Gastroesophageal sphincter (tissue), 4 donors: ENCODE data around the gene LIPC. TPM values are rescaled to one million over a fixed set of nuclear protein-coding genes. Genes with fewer than 3 reads are reported as not detected.

Experiments used
- ATAC-seq: fragments of 150-250 bp; one replicate; pipeline ENCODE4 v1.9.1; 2016; ENCODE audit warnings: mild to moderate bottlenecking, moderate library complexity
- H3K27ac ChIP-seq, 4 donors: fragments of 200-600 bp; sonication (generic) in 3 of 4; 1 replicate in 3 of 4; 2 replicates in 1 of 4; pipeline ENCODE4 v1.5.1; 2016 to 2019
- H3K27me3 ChIP-seq: fragments of 200-600 bp; sonication (generic); one replicate; pipeline ENCODE4 v1.5.1; 2019
- H3K36me3 ChIP-seq, 2 donors: fragments of 200-600 bp; sonication (generic); one replicate each; pipeline ENCODE4 v1.5.1; 2019; ENCODE audit warnings: control low read depth in 1 of 2
- H3K4me1 ChIP-seq, 3 donors: fragments of 200-600 bp; sonication (generic); 1 replicate in 2 of 3; 2 replicates in 1 of 3; pipeline ENCODE4 v1.5.1; 2016 to 2019; ENCODE audit warnings: control low read depth in 2 of 3
- H3K4me3 ChIP-seq, 2 donors: fragments of 200-600 bp; sonication (generic); one replicate each; pipeline ENCODE4 v1.5.1; 2019; ENCODE audit warnings: mild to moderate bottlenecking in 1 of 2, moderate library complexity in 1 of 2
- H3K9me3 ChIP-seq, 3 donors: fragments of 200-600 bp; sonication (generic); one replicate each; pipeline ENCODE4 v1.5.1; 2017 to 2019; ENCODE audit warnings: control low read depth in 2 of 3
- CTCF ChIP-seq, 4 experiments: fragments of 200-600 bp in 2 of 4; fragments of 450-650 bp in 2 of 4; sonication (generic) in 1 of 4; IDR thresholded peaks; one replicate each; pipeline ENCODE4 v1.5.1; 2017 to 2019; ENCODE audit warnings: antibody characterized with exemption in 4 of 4, mild to moderate bottlenecking in 2 of 4, moderate library complexity in 2 of 4
- EP300 ChIP-seq: sonication (generic); formaldehyde crosslinking; IDR thresholded peaks from one replicate; pipeline ENCODE4 v1.6.1; 2017; ENCODE audit warnings: antibody characterized with exemption, mild to moderate bottlenecking
- POLR2A ChIP-seq, 2 donors: fragments of 450-650 bp; IDR thresholded peaks; one replicate each; pipeline ENCODE4 v1.6.1; 2017; ENCODE audit warnings: antibody characterized with exemption in 2 of 2, mild to moderate bottlenecking in 2 of 2, moderate library complexity in 1 of 2
- POLR2AphosphoS5 ChIP-seq: sonication (generic); formaldehyde crosslinking; IDR thresholded peaks from one replicate; pipeline ENCODE4 v1.6.1; 2017; ENCODE audit warnings: antibody characterized with exemption
- WGBS, 2 donors: methylation state at CpG; one replicate each; pipeline ENCODE4 v1.1.5; 2018; ENCODE audit warnings: low coverage in 1 of 2; 5-methylcytosine and 5-hydroxymethylcytosine counted together
- total RNA-seq, 4 donors: library from RNA; depleted of rRNA; stranded (reverse); fragments of >200 nt; gene quantifications; one replicate each; pipeline ENCODE4 v1.1.0, GENCODE V29; 2016

Gene LIPC
- total RNA-seq, 4 donors from 2014 or later: 0.32 to 0.50 TPM; not detected in 2

GRCh38 chr15:58418135-58418534, 13.7 kb upstream of the LIPC start:
- no peaks in the 10 kb centered on the region for H3K9me3 ChIP-seq
- H3K27me3 ChIP-seq: no peaks in the 10 kb centered on the region
- no peak overlapping the region for H3K27ac ChIP-seq
- H3K4me3 ChIP-seq: no peak overlapping the region
- TF ChIP-seq CTCF (IDR thresholded peaks at IDR 0.05) (no peak), EP300 (no peak)
- no peaks in the 10 kb centered on the region for H3K4me1 ChIP-seq
- ATAC-seq: no peak
- no peaks in the 10 kb centered on the region for H3K36me3 ChIP-seq
- WGBS, 2 donors: 80 to 81% methylated on average over 1 of the region's 1 CpG

- no peak overlapping the region for H3K27ac ChIP-seq
- H3K36me3 ChIP-seq: no peaks in the 10 kb centered on the region
- no peak overlapping the region for H3K4me3 ChIP-seq
- no peaks in the 10 kb centered on the region for H3K4me1 ChIP-seq
- no peaks in the 10 kb centered on the region for H3K27me3 ChIP-seq
- no peak for ATAC-seq
- TF ChIP-seq CTCF (IDR thresholded peaks at IDR 0.05) (no peak), POLR2AphosphoS5 (no peak), EP300 (no peak), POLR2A (IDR thresholded peaks at IDR 0.05) (no peak)
- WGBS, 2 donors: 81 to 88% methylated on average over 5 to 10 of the region's 11 CpGs
- no peaks in the 10 kb centered on the region for H3K9me3 ChIP-seq
Measured at GRCh38 chr15:58419803-58420524, 11.8 kb upstream of the LIPC start.

- H3K4me3 ChIP-seq: no peak overlapping the region
- WGBS, 2 donors: 40 to 100% methylated on average over 1 to 2 of the region's 5 CpGs
- TF ChIP-seq EP300 (no peak), POLR2AphosphoS5 (no peak), CTCF (IDR thresholded peaks at IDR 0.05) (no peak), POLR2A (IDR thresholded peaks at IDR 0.05) (no peak)
- peaks cover 0 to 1% (median 0%) of the 10 kb centered on the region in 3 donors for H3K4me1 ChIP-seq
- no peak for ATAC-seq
- H3K27me3 ChIP-seq: no peaks in the 10 kb centered on the region
- H3K36me3 ChIP-seq: no peaks in the 10 kb centered on the region
- no peak overlapping the region for H3K27ac ChIP-seq
- no peaks in the 10 kb centered on the region for H3K9me3 ChIP-seq
Measured at GRCh38 chr15:58420579-58421043, 11.2 kb upstream of the LIPC start.

GRCh38 chr15:58423205-58423604, 8.6 kb upstream of the LIPC start:
- Histone ChIP-seq H3K4me1 (peaks cover 0 to 10% (median 0%) of the 10 kb centered on the region in 3 donors), H3K4me3 (no peak overlapping the region), H3K27me3 (no peaks in the 10 kb centered on the region), H3K9me3 (no peaks in the 10 kb centered on the region), H3K36me3 (no peaks in the 10 kb centered on the region), H3K27ac (no peak overlapping the region)
- TF ChIP-seq POLR2AphosphoS5 (no peak), POLR2A (IDR thresholded peaks at IDR 0.05) (no peak), EP300 (no peak), CTCF (IDR thresholded peaks at IDR 0.05) (no peak)
- 85 to 95% methylated on average over 6 of the region's 6 CpGs for WGBS, 2 donors
- ATAC-seq: no peak

GRCh38 chr15:58423831-58424608, 7.8 kb upstream of the LIPC start:
- 76 to 97% methylated on average over 3 to 6 of the region's 9 CpGs for WGBS, 2 donors
- TF ChIP-seq POLR2A (IDR thresholded peaks at IDR 0.05) (no peak), POLR2AphosphoS5 (no peak), EP300 (no peak), CTCF (IDR thresholded peaks at IDR 0.05) (no peak)
- Histone ChIP-seq H3K27ac (no peak overlapping the region), H3K4me1 (peaks cover 0 to 10% (median 0%) of the 10 kb centered on the region in 3 donors), H3K27me3 (no peaks in the 10 kb centered on the region), H3K4me3 (no peak overlapping the region), H3K9me3 (no peaks in the 10 kb centered on the region), H3K36me3 (no peaks in the 10 kb centered on the region)
- ATAC-seq: no peak
